ENCODE results near the gene PHETA2.
"Not testable (repeated sequence)": the region's sequence is repeated elsewhere in the genome, so short reads cannot be mapped to it uniquely, and the experiment has no call there.

Gene PHETA2

DNA sequence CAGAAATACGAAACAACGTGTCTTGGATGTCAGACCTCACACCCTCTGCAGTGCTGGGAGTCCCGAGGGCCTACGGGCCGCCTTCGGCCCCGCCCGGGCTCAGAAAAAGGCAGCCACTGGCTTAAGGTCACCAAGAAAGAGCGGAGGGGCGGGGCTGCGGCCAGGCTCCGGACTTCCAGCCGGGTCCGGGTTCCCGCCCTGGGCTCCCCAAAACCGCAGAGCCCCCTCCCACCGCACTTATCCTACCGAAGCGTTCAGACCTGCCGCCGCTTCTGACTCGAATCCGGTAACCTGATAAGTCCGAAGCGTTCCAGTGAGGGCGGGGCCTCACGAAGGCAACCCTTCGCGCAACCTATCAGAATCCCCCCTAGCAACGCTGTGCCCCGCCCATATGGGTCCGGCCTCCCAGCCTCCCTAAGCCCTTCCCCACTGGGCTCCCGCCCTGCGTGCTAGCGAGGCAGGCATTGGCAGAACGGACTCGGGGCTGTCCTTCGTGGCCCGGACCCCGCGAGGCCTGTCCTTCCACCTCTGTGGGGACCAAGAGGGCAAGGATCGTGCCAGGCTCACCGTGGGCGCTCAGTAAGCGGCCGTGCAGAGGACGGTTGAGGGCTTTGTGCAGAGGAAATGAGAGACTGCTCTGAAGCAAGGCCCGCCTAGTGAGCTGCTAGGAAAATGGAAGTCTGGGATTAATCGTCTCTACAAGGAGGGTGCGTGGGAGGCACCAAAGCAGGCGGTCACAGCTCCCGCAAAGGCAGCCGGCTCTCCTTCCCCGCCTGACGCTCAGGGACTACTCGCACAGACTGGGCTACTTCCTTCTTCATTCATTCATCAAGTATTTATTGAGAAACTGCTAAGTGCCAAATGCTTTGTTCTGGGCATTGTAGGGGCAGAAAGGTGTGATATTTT lies 3.3 kb upstream of the PHETA2 start, which contains the start of gene NAGA:
Gene NAGA (minus strand): TSS at position 296 of the 906 bp plus-strand sequence. CDS start 515 bp downstream, outside the sequence.
- peak; percentile 84 to 90 for DNase-seq

DNA sequence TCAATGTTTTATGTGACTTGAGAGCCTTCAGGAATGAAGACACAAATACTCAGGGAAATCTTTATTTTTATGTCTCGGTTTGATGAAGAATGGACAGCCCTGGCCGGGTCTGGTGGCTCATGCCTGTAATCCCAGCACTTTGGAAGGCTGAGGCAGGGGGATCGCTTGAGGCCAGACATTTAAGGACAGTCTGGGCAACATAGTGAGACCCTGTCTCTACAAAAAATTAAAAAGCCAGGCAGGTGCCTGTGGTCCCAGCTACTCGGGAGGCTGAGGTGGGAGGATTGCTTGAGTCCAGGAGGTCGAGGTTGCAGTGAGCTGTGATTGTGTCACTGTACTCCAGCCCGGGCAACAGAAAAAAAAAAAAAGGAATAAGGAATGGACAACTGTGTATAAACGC lies 2.5 kb upstream of the PHETA2 start:
- DNase-seq: not testable (repeated sequence)

DNA sequence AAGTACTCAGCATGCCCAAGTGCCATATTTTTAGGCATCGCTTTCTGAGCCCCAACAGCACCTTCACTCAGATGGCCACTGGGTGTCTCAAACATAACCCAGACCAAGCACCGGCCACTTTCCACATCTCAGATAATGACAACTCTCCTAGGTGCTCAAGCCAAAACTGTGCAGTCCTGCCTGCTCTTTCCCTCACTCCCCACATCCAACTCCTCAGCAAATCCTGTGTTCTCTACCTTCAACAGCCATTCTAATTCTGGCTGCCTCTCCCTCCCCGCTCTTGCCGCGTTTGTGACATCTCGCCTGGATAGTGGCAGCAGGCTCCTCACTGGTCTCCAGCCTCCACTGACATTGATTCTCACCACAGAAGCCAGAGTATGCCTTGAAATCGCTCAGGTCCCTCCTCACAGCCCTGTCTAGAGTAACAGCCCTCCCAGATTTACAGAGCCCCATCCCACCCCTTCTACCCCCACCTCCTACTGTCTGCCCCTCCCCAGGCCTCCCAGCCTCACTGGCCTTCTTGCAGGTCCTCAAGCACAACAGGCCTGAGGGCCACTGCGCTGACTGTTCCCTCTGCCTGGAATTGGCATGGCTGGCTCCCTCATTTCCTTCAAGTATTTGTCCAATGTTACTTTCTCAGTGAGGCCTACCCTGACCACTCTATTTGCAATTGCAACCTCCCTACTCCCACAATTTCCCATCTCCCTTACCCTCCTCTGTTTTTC lies 1.3 kb upstream of the PHETA2 start:
- no peak for DNase-seq

DNA sequence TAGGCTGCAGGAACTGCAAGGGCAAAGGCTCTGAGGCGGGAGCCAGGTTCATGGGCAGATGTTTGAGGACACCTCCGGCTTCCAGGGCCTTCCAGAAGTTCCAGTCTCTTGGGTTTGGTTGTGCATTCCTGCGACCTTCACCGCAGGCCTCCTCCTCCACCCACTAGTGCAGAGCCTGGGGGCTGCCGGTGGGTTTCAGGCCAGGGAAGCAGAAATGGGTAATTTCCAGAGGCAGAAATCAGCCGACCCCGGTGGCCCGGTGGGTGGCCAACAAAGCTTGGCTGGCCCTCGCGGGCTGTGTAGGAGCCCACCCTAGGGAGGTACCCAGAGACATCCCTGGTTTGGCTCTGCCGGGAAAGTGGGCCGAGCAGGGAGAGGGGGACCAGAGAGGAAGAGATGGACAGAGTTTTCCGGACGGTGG lies 417 bp upstream of the PHETA2 start:
- DNase-seq: no peak

DNA sequence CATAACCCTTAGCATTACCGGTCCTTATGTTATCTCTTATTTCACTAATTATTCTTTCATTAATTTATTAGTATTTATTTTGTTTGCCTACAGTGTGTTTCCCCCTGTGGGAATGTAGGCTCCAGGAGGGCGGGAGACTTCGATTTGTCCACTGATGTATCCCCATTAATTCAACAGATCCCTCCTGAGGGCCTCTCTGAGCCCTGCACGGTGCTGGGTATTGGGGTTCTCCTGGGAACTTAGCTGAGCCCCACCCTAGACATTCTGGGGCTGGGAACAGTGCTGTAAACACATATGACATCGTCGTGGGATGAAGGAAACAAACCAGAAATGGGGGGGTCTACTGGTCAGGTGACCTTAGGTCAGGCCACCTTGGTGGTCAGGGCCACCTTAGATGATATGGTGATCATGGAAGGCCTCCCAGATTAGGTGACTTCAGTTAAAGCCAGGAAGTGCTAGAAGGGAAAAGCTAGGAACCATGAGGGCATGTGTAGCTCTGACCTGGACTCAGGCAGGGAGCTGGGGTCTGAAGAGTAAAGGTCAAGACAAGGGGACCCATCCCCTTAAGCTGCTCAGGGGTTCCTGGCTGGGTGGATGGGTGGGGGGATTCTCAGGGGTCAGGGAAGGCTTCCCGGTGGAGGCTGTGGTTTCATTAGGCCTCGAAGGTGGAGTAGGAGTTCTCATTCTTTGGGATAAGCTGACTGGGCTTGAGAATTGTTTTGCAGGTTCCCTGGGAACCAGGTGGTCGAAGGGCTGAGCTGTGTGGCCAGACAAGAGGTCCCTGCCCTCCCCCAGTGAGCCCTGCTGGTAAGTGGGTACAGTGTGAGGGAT lies 1.0 kb downstream of the PHETA2 start:
- DNase-seq: no peak

DNA sequence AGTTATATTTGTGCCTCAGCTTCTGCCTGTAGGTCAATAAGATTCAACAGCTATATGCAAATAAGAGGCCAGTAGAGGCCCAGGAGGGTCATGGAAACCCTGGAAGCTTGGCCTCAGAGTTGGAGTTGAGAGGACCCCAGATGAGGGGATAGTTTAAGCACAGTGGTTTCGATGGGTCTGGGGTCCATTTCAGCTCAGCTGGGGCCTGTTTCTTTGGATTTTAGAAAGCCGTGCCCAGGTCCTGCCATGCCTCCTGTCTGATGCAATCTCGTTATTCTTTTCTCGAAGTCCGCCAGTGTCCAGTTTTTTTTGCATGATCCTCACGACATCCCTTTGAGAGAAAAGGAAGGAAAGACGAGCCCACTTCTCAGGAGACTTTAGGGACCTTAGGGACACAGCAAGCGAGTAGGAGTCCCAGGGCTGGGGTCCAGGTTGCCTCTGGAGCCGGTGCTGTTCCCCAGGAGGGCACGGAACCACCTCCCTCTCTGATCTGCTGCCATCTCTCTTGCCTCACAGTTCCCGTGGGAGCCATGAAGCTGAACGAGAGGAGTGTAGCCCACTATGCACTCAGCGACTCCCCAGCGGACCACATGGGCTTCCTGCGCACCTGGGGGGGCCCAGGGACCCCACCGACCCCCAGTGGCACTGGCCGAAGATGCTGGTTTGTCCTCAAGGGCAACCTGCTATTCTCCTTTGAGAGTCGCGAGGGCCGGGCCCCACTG lies 2.9 kb downstream of the PHETA2 start:
- no peak for DNase-seq

DNA sequence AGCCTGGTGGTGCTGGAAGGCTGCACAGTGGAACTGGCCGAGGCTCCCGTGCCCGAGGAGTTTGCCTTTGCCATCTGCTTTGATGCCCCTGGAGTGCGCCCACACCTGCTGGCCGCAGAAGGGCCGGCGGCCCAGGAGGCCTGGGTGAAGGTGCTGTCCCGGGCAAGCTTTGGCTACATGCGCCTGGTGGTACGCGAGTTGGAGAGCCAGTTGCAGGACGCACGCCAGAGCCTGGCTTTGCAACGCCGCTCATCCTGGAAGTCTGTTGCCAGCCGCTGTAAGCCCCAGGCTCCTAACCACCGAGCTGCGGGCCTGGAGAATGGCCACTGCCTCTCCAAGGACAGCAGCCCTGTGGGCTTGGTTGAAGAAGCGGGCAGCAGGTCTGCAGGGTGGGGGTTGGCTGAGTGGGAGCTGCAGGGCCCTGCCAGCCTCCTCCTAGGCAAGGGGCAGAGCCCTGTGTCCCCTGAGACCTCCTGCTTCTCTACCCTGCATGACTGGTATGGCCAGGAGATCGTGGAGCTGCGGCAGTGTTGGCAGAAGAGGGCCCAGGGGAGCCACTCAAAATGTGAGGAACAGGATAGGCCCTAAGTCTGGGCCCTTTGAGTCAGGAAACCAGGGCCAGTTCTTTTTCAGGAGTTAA lies 3.6 kb downstream of the PHETA2 start:
- no peak for DNase-seq

DNA sequence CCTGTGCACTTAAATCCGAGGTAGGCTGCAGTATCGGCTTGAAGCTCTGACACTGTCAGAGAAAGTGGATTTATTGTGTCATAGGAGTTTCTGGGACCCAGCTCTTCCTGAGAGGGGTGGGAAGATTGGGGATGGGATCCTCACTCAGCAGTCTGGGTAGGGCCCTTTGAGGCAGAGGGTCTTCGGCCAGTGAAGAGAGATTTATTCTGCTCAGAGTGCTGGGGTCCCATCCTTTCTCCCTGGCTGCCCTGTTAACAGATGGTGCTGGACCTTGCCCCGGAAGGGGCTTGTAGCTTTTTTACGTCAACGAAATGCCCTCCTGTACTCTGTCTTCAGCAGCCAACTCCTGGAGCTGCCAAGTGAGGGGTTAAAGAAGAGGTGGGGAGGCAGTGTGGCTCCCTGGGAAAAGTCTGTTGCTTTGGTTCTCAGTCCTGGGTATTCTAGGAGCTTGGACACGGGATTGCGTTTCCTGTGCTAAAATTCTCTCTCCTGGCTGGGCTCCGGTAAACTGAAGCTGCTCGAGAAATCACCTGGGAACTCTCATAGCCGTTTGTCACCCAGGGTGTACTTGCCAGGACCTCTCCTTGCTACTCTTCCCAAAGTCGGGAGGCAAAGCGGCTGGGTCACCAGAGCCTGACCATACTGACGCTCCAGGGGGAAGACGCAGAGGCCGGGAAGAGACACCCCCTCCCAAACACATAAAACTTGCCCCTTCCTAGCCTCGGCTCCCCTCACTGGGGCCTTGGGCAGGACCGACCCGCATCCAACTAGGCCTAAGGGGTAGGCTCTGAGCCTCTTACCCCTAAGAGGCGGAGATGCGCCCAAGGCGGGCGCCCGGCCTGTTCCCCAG lies 4.6 kb downstream of the PHETA2 start:
- no peak for DNase-seq

DNA sequence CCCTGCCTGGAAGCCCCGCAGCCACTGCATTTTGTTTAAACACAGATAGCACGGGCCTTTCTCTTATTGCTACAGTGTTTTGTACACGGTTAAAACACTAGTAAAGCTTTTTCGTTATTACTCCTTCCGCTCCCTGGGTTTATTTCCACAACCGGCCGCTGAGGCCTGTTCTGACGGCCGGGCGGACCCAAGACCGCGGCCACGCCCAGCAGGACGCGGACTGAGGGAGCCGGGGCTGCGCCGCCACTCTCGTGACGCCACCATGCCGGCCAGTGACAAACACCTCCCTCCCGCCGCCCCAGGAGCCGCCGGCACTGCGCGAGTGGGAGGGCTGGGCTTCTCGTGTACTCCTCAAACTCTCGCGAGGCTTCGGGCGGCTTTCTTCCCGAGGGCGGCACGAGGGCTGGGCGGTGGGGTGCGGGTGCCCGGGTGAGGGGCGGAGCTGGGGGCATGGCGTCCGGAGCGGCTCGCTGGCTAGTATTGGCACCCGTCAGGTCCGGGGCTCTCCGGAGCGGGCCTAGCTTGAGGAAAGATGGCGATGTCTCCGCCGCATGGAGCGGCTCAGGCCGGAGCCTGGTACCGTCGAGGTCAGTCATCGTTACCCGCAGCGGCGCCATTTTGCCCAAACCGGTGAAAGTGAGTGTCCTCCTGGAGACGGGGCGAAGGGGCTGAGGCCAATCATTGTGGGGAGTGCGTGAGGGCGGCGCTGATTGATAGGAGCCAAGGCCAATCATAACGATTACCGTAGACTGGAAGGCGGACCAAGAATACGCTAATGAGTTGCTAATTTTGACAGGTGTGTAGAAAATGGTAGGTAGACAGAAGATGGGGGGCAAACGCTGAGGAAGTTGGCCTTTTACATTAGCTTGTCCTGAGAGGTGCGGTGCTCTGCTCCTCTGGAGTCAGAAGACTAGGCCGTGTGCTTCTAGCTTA lies 5.5 kb downstream of the PHETA2 start, which contains the start of gene SMDT1:
Gene SMDT1 (plus strand): TSS at position 382 of the 933 bp plus-strand sequence. CDS start 69 bp downstream, at position 451.
- peak; percentile 96 to 97 for DNase-seq

DNA sequence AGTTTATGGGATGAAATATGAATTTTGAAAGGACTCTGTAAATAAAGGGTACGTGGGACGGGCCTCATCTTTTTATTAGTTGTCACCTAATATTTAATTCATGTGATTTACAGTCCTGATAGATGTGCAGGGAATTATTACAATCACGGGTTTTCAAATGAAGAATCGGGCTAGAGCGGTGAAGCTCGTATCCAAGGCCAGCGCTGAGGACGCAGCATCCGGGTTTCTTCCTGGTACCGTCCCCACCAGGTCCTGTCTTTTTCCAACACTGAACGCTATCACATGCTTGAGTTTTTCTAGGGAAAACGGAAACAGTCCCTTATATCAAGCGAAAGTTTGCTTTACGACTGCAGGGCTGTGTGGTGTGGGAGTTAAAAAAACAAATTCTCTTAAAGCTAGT lies 6.2 kb downstream of the PHETA2 start:
- DNase-seq: no peak

DNA sequence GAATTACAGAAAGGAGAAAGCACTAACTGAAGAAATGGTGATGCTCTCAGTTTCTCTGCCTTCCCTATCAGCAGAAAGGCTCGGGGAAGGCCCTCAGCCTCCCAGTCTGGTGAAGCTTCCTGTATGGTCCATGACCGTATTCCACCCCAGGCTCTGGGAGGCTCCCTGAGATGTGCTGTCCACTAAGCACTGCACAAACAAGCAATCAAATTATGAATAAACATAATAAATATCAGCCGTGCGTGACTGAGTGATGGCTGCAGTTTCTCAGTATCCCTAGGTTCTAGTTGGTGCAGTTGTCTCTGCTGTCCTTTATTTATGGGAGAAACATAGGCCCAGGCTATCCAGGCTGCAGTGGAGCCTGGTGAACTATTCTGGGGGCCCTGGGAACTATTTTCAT lies 9.1 kb downstream of the PHETA2 start:
- no peak for DNase-seq

DNA sequence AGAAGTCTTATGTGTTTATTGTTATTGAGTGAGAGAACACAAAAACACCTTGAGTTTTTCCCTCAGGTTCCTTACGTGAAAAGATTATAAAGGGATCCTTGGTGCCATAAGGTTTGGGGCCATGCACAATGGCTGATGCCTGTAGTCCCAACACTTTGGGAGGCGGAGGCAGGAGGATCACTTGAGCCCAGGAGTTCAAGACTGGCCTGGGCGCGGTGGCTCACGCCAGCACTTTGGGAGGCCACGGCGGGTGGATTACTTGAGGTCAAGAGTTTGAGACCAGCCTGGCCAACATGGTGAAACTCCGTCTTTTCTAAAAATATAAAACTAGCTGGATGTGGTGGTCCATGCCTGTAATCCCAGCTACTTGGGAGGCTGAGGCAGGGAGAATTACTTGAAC lies 10.8 kb downstream of the PHETA2 start:
- no peak for DNase-seq

DNA sequence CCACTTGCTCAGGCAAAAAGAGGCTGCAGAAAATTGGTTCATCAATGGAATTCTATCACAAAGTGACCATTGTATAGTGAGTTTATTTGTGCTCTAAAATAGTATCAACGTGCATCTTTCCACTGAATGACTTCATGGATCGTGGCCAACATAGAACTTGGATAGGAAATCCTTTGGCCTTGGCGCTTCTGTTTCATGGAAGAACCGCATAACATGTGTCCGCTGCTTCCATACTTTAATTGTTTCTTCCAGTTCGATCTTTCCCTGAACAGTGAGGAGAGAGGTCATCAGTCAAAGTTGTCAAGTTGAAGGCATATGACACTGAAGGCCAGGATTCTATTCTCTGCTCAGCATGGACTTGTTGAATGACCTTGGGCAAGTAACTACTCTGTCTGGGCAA lies 12.0 kb downstream of the PHETA2 start:
- no peak for DNase-seq

DNA sequence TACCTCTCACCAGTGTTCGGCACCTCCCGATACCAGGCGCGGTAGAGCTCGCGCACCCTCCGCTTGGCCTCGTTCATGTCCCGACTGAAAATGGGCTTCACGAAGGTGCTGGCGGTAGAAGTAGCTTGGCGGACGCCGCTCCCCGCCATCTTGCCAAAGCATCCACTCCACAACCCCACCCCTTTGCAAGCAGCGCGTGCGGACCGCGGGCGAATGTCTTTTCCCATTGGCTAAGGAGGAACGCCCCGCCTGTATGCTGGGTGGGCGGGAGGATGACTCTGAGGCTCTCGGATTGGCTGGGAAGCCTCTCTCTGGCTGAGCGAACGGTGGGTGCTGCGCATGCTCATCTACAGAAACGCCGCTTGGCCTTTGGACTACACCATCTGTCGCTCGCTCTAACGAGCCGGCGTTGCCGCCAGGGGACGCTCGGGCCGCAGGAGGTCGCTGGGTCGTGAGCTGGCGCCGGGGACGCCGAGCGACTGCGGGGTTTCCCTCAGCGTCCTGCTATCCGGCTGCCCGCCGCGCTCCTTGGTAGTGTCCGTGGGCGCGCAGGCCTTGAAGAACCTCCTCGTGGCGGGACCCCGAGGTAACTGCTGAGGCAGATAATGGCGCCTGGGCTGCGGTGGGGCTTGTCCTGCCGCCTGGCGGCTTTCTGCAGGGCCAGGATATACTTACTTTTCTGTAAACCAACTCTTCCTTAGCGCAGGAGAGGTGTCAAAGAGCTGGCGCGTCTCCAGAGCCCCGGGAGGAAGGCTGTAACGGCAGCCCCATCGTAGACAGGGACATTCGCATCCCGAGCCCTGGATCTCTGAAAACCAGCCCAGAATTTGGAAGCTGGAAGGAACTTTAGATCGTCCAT lies 16.8 kb downstream of the PHETA2 start, which contains the start of gene NDUFA6:
Gene NDUFA6 (minus strand): TSS at position 177 of the 859 bp plus-strand sequence. CDS start 28 bp downstream, at position 149.
- peak; percentile 94 to 95 for DNase-seq

DNA sequence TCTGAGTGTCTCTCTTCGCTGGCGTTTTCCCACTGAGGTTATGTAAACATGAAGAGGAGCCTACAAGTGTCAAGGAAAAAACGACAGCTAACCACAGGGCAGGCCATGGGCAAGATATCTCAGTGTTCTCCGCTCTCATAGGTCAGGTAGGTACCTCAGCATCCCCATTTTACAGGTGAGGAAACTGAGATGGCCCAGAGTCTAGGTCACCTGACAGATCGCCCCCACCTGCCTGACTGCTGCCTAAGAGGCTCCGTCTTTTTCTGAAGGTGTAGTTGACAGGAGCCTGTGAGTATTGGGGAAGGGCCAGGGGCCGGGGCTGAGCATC lies 17.4 kb downstream of the PHETA2 start:
- DNase-seq: no peak

DNA sequence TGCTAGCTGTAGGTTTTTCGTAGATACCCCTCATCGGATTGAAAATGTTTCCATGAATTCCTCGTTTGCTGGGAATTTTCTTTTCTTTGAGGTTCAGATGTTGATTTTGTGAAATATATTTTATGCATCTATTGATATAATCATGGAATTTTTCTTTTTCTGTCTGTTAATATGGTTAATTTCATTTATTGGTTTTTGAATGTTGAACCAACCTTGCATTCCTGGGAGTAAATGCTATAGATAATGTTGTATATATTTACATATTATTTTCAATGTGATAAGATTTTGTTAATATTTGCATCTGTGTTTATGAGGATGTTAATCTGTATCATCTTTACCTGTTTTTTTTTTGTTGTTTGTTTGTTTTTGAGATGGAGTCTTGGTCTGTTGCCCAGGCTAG lies 27.2 kb downstream of the PHETA2 start:
- DNase-seq: no peak

DNA sequence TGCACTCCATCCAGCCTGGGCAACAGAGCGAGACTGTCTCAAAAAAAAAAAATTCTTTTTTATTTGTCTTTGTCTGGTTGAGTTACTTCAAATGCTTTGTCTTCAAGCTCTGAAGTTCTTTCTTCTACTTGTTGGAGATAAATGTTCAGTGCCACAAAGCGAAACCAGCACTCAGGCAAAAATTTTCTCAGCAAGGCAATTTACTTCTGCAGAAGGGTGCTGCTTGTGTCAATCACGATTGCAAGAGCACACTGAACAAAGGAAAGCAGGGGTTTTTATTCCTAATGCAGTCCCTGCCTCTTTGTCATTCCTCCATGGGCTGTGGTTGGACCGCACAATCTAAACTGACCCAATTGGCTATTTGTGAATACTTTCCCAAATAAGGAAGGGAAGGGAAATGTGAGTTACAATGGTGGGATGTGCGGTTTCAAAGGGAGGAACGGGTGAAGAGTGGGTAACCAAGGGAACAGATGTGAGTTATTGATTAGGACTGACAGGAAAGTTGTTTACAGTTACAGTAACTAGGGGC lies 30.3 kb downstream of the PHETA2 start:
- DNase-seq: not testable (repeated sequence)

DNA sequence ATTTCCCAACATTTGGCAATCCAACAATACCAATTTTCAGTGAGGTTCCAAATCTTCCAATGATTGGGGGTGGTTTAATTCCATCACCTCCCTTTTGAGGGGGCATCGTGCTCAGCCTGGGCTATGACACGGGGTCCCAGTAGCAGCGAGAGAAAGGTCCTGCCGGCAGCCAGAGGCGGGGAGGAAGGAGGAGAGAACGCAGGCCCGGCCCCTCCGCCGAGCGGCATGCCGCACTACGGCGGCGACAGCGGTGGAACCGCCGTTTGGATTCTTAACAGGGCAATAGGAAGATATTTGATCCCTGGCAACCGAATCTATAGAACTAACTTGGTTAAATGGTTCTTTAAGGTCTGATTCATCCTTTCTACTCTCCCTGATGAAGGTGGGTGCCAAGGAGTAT lies 34.8 kb downstream of the PHETA2 start:
- DNase-seq: no peak
